RPMI7951 (cell line): ENCODE measurements around the gene AHNAK2. TPM values are rescaled to one million over a fixed set of nuclear protein-coding genes. Genes with fewer than 3 reads are reported as not detected.
A peak's percentile ranks its signal among the peaks of the same experiment; 100 is the strongest.

Experiments used
- DNase-seq: peaks from one replicate; pipeline ENCODE4 v3.0.0-alpha.2; 2012; ENCODE audit warnings: low read depth
- total RNA-seq: library from RNA; depleted of rRNA; stranded (reverse); fragments of >200 nt; shearing (Covaris generic); gene quantifications from 2 replicates; pipeline ENCODE4 v1.2.3, GENCODE V29; 2014

Gene AHNAK2
- total RNA-seq, 1 experiment from 2014 or later: 3.6 TPM

GRCh38 chr14:104973385-104974145 lies 4.6 kb downstream of the AHNAK2 start:
- no peak for DNase-seq

GRCh38 chr14:104973135-104973384 lies 5.1 kb downstream of the AHNAK2 start:
- peak; percentile 93 for DNase-seq

- DNase-seq: peak; percentile 62
Measured at GRCh38 chr14:104972301-104973134, 5.7 kb downstream of the AHNAK2 start.

- no peak for DNase-seq
Measured at GRCh38 chr14:104971447-104972240, 6.5 kb downstream of the AHNAK2 start.

- DNase-seq: peak; percentile 74
Measured at GRCh38 chr14:104970231-104971068, 7.7 kb downstream of the AHNAK2 start.

- no peak for DNase-seq
Measured at GRCh38 chr14:104969741-104970230, 8.4 kb downstream of the AHNAK2 start.

GRCh38 chr14:104968541-104969401 lies 9.4 kb downstream of the AHNAK2 start:
- peak; percentile 49 for DNase-seq

GRCh38 chr14:104968153-104968527 lies 10.0 kb downstream of the AHNAK2 start:
- no peak for DNase-seq

GRCh38 chr14:104967386-104968152 lies 10.6 kb downstream of the AHNAK2 start:
- DNase-seq: no peak

- no peak for DNase-seq
Measured at GRCh38 chr14:104966981-104967385, 11.2 kb downstream of the AHNAK2 start.

- DNase-seq: no peak
Measured at GRCh38 chr14:104966261-104966865, 11.8 kb downstream of the AHNAK2 start.

GRCh38 chr14:104965561-104966231 lies 12.5 kb downstream of the AHNAK2 start:
- no peak for DNase-seq

- DNase-seq: no peak
Measured at GRCh38 chr14:104964546-104964945, 13.6 kb downstream of the AHNAK2 start.

GRCh38 chr14:104957146-104958113 lies 20.7 kb downstream of the AHNAK2 start:
- DNase-seq: no peak

GRCh38 chr14:104956290-104956890 lies 21.8 kb downstream of the AHNAK2 start:
- DNase-seq: no peak

- no peak for DNase-seq
Measured at GRCh38 chr14:104955396-104955770, 22.8 kb downstream of the AHNAK2 start.
